GM18502 (cell line): ENCODE measurements around the gene LPP.

ENCODE experiments used
- ATAC-seq: cut with Tn5 transposase; IDR thresholded peaks from one replicate; pipeline ENCODE4 v1.9.1; 2021; ENCODE audit warnings: mild to moderate bottlenecking; ENCODE audit not compliant: unreplicated experiment, poor library complexity

Gene LPP

DNA sequence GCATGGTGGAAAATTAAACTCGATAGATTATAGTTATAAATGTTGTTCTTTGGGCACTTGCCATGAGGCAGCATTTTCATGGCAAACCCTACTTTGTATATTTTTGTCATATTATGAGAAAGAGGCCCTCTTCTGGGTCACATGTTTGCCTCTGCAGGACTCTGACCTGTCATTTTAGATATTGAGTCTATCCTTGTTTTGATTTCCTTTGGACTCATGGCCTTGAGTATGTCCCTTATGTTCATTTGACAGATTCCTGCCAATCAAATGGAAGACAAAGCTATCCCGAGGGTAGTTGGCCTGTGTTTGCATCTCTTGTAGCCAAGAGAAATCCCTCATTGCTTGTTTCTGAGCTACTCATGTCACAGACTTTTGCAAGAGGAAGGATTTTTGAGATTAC is 226.3 kb downstream of the LPP start:
- no peak for ATAC-seq

DNA sequence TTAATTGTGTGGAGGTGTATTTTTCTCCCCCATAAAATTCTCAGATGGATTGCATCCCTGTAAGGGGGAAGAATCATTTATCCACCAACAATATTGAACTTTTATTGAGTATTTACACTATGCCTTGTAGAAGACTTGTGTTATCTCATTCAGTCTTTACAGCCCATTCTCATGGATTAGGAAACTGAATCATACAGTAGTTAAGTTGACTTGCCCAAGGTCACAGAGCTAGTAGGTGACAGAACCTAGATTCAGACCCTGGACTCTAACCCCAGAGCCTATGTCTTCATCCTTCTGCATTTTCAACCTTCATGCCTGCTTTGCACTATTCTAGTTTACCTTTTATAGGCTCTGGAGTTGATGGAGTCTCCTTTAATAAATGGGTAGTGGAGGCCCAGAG is 226.8 kb downstream of the LPP start:
- ATAC-seq: no peak

- ATAC-seq: no peak
Measured at GRCh38 chr3:188383748-188384147, 229.8 kb downstream of the LPP start.

DNA sequence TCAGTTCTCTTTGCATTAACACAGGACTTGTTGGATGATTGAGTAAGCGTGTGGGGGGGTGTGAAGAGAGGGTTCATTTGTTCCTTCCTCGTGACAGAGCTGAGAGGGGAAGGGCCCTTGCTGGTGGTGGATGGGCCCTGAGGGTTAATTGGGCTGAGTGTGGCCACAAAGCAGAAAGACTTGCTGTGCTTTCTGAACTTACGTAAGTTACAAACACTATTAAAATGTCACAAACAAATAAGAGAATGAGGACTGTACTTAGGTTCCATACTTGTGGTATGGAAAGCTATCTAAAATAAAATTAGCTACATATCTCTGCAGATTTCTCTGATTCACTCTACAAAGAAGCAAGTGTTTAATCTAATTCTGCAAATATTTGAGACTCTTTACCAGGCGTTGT is 231.3 kb downstream of the LPP start:
- no peak for ATAC-seq

GRCh38 chr3:188389711-188390342 is 235.9 kb downstream of the LPP start:
- peak; percentile 97 for ATAC-seq

DNA sequence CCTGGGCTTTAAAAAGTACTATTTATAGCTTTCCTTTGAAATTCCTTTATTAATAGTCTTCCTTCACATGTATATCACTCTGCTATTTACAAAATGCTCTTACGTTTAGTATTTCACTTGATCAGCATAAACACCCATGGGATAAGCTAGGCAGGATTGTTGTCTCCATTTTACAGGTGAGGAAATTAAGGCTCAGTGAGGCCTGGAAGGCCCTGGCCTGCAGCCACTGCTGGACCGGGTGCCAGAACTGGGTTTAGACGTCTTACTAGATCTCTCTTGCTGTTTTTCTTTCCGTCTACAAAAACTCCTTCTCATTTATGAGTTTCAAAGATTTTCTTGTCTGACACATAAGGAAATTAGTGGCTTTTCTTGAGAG is 236.4 kb downstream of the LPP start:
- peak; percentile 30 for ATAC-seq

DNA sequence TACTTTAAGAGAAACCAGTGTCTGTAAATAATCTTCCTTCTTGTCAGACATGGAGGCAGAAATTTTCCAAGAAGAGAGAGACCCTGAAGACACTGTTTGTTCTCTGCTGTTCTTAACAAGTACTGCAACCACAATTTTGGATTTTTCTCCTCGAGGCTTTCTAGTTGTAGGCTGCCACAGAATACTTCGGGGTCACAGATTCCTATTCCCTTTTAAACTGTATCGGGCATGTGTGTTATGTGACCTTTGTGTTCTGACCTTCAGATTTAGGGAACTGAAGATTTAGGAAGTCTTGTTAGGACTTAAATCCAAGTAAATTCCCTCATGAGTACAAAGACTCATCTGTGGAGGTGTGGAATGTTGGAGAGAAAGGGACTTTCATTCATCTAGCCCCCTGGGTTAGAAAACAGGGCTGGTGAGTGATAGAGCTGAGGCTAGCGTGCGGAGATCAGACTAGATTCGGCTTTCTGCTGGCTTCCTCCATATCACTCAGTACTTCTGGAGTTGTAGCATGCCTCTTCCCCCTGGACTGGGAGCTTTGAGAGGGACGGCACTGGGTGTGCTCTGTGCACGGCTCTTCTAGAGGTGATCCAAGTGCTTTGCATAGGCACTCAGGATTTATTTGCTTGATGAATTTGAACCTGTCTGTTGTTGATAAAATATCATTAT is 237.0 kb downstream of the LPP start:
- peak; percentile 11 for ATAC-seq

DNA sequence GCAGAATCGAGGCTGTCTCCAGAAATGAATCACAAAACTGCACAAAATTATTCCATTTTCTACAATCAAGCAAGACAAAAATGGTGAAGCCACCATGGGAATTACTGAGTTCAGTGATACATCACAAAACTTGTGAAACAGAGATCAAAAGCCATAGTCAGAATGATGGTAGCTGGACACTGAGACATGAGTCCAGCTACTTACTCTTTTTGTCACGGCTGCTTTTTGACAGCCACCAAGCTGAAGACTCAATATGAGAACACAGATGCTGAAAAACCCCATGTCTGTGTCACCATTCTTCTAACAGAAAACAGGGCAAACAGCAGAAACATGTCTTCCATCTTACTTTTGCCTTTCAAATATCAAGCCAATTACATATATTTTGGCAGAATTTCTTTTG is 237.6 kb downstream of the LPP start:
- no peak for ATAC-seq

GRCh38 chr3:188392076-188392475 is 238.1 kb downstream of the LPP start:
- ATAC-seq: no peak

GRCh38 chr3:188394623-188395022 is 240.7 kb downstream of the LPP start:
- ATAC-seq: no peak

DNA sequence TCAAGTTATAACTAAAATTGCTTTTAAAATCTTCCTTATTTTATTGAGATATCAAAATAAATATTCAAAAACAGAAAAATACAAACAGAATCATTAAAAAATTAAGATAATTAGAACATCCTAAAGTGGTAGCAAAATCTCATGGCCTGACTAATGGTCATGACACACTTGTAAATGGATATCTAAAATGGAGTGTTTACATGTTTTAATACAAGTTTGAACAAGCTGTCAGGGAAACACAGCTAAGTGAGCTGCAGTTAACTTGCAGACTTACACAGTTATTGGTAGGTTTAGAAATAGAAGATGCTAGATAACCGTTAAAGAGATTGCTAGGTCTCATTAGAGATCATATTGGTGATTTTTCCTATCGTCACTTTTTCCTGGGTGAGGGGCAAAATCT is 242.3 kb downstream of the LPP start:
- ATAC-seq: no peak

GRCh38 chr3:188396900-188397299 is 242.9 kb downstream of the LPP start:
- ATAC-seq: no peak

GRCh38 chr3:188397766-188398705 is 244.1 kb downstream of the LPP start:
- ATAC-seq: no peak

GRCh38 chr3:188400494-188401243 is 246.7 kb downstream of the LPP start:
- ATAC-seq: peak; percentile 94

- no peak for ATAC-seq
Measured at GRCh38 chr3:188401244-188401993, 247.5 kb downstream of the LPP start.

DNA sequence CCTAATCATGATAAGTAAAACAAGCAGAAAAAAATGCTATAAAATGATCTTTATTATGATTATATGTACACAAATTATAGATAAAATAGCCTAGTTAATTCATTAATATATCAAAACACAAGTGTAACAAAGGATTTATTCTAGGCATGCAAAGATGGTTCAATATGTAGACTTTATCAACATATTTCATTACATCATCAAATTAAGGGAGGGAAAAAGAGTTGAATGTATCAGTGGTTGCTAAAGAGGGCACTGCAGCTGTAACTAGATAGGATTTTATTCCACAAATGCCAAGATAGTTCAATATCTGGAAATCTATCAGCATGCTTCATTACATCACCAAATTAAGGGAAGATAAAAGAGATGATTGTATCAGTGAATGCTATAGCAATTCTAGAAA is 248.3 kb downstream of the LPP start:
- ATAC-seq: no peak

DNA sequence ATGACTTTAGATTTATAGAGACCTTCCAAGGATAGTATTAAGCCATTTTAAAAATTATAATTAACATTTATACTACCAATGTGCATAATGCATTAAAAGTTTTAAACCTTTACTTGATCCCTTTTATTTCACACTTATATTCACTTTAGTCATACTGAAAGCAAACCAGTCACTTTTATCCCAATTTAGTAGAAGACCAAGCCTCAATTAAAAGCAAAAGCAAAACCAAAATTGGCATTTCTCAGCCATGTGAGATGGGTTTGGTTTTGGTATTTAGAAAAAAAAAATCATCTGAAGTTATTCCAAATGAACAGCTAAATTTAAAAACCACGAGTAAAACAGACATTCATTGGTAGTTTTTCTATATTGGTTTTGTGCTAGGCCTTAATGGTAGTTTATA is 249.4 kb downstream of the LPP start:
- no peak for ATAC-seq

DNA sequence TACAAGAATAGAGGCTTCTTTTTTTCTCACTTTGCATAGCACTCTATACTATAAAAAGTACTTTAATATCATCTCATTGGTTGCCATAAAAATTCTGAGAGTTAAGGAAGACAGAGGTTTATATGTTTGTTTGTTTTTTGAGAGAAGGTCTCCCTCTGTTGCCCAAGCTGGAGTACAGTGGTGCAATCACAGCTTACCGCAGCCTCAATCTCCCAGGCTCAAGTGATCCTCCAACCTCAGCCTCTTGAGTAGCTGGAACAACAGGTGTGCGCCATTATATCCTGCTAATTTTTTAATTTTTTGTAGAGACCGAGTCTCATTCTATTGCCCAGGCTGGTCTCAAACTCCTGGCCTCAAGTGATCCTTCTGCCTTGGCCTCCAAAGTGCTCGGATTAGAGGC is 250.2 kb downstream of the LPP start:
- no peak for ATAC-seq

- no peak for ATAC-seq
Measured at GRCh38 chr3:188404701-188405100, 250.7 kb downstream of the LPP start.
